ENCODE data around the gene PGAP3. TPM values are rescaled to one million over a fixed set of nuclear protein-coding genes. Genes with fewer than 3 reads are reported as not detected.
A peak's percentile ranks its signal among the peaks of the same experiment; 100 is the strongest.
"Not testable (repeated sequence)": the region's sequence is repeated elsewhere in the genome, so short reads cannot be mapped to it uniquely, and the experiment has no call there.

PGAP3 gene
- total RNA-seq, 4 donors from 2014 or later: 4.6 to 24.8 (median 19.5) TPM

DNA sequence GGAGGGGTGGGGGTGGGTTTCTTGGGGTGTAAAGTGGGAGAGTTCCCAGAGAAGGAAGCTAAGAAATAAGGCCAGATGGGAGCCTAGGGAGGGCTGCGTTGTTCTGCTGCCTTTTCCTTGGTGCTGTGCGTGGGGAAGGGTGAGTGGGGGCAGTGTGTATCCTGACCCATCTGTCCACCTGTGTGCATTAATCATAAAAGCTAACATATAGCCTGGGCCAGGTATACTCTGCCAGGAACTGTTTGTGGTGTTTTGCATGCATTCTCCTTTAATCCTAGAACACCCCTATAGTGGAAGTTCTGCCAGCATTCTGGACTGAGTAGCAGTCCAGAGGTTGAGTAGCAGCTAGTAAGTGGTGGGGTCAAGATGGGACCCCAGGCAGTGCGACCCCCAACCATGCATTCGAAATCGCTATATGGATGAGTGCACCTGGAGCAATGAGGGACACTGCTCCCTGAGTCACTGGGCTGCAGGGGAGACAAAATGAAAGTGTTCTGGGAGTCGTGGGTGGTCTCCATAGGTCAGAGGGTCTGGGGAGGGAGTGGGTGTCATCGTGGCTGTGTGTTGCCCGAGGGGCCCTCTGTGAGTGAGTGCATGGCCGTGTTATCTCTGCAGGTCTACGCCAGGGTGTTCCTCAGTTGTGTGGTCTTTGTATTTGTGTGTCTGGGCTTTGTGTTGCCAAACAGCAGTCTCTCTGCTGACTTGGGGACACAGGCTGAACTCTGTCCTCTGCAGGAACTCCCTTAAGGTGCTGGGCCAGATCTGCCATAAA lies 13.3 kb upstream of the PGAP3 start:
- peak overlapping the region; percentile 61 to 86 for H3K4me3 ChIP-seq
- peak overlapping the region in 1 of 2 donors; percentile 81 for H3K27ac ChIP-seq
- H3K27me3 ChIP-seq: no peaks in the 10 kb centered on the region
- H3K36me3 ChIP-seq: no peaks in the 10 kb centered on the region
- intact Hi-C loops (cut with DNase I; ENCODE audit: low total_unique reads): no loop called here
- DNase-seq: no peak
- TF ChIP-seq, protein P1, sequence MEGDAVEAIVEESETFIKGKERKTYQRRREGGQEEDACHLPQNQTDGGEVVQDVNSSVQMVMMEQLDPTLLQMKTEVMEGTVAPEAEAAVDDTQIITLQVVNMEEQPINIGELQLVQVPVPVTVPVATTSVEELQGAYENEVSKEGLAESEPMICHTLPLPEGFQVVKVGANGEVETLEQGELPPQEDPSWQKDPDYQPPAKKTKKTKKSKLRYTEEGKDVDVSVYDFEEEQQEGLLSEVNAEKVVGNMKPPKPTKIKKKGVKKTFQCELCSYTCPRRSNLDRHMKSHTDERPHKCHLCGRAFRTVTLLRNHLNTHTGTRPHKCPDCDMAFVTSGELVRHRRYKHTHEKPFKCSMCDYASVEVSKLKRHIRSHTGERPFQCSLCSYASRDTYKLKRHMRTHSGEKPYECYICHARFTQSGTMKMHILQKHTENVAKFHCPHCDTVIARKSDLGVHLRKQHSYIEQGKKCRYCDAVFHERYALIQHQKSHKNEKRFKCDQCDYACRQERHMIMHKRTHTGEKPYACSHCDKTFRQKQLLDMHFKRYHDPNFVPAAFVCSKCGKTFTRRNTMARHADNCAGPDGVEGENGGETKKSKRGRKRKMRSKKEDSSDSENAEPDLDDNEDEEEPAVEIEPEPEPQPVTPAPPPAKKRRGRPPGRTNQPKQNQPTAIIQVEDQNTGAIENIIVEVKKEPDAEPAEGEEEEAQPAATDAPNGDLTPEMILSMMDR (IDR thresholded peaks at IDR 0.05): no peak
- TF ChIP-seq POLR2A (IDR thresholded peaks at IDR 0.05): no peak
- no peaks in the 10 kb centered on the region for H3K4me1 ChIP-seq
- no peaks in the 10 kb centered on the region for H3K9me3 ChIP-seq

DNA sequence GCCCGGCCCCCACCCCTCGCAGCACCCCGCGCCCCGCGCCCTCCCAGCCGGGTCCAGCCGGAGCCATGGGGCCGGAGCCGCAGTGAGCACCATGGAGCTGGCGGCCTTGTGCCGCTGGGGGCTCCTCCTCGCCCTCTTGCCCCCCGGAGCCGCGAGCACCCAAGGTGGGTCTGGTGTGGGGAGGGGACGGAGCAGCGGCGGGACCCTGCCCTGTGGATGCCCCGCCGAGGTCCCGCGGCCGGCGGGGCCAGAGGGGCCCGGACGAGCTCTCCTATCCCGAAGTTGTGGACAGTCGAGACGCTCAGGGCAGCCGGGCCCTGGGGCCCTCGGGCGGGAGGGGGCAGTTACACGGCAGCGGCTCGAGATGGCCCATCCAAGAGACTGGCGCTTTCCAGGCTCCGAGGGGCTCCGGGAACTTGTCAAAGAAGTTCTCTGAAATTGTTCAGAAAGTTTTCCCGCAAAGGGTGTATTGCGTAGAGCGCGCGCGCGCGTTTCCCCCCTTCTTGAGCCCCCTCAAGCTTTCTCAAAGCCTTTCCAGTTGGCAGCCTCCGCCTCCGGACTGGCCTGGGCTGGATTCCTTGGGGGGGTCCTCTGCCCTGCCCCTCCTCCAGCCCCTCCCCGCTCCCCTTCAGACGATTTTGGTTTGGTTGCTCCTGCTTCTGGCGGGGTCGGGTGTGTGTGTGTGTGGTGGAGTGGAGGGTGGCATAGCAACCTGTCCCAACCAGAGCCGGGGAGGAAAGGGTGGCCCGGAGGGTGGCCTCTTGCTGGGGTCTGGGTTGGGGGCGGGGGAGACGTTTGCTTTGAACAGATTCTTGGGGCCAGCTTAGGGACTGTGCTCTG lies 12.5 kb upstream of the PGAP3 start:
- Histone ChIP-seq H3K27ac (peak overlapping the region; percentile 75 to 81), H3K4me3 (peak overlapping the region; percentile 61 to 86), H3K36me3 (no peaks in the 10 kb centered on the region), H3K9me3 (no peaks in the 10 kb centered on the region), H3K27me3 (no peaks in the 10 kb centered on the region), H3K4me1 (no peaks in the 10 kb centered on the region)
- TF ChIP-seq POLR2A (IDR thresholded peaks at IDR 0.05): no peak
- TF ChIP-seq, protein P1 (IDR thresholded peaks at IDR 0.05): no peak
- intact Hi-C loops (cut with DNase I; ENCODE audit: low total_unique reads): no loop called here
- peak in 1 of 2 donors; percentile 34 for DNase-seq

DNA sequence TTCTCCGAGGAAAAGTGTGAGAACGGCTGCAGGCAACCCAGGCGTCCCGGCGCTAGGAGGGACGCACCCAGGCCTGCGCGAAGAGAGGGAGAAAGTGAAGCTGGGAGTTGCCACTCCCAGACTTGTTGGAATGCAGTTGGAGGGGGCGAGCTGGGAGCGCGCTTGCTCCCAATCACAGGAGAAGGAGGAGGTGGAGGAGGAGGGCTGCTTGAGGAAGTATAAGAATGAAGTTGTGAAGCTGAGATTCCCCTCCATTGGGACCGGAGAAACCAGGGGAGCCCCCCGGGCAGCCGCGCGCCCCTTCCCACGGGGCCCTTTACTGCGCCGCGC lies 11.9 kb upstream of the PGAP3 start, which contains the start of gene ERBB2:
Gene ERBB2 (plus strand): TSS at position 247 of the 330 bp plus-strand sequence. CDS start 175 bp downstream, outside the sequence.
- H3K36me3 ChIP-seq: no peaks in the 10 kb centered on the region
- peak within 1 kb of the TSS; percentile 61 to 86 for H3K4me3 ChIP-seq
- DNase-seq: peak; percentile 72 to 75
- no peaks in the 10 kb centered on the region for H3K4me1 ChIP-seq
- H3K27me3 ChIP-seq: no peaks in the 10 kb centered on the region
- intact Hi-C loops (cut with DNase I; ENCODE audit: low total_unique reads): no loop called here
- peak within 1 kb of the TSS; percentile 75 to 81 for H3K27ac ChIP-seq
- peak; percentile 17 to 55 for TF ChIP-seq POLR2A (IDR thresholded peaks at IDR 0.05)
- TF ChIP-seq, protein P1 (IDR thresholded peaks at IDR 0.05): no peak
- H3K9me3 ChIP-seq: no peaks in the 10 kb centered on the region

DNA sequence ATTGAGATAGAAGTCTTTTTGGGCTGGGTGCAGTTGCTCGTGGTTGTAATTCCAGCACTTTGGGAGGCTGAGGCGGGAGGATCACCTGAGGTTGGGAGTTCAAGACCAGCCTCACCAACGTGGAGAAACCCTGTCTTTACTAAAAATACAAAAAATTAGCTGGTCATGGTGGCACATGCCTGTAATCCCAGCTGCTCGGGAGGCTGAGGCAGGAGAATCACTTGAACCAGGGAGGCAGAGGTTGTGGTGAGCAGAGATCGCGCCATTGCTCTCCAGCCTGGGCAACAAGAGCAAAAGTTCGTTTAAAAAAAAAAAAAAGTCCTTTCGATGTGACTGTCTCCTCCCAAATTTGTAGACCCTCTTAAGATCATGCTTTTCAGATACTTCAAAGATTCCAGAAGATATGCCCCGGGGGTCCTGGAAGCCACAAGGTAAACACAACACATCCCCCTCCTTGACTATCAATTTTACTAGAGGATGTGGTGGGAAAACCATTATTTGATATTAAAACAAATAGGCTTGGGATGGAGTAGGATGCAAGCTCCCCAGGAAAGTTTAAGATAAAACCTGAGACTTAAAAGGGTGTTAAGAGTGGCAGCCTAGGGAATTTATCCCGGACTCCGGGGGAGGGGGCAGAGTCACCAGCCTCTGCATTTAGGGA lies 11.4 kb upstream of the PGAP3 start:
- H3K9me3 ChIP-seq; H3K4me1 ChIP-seq; H3K36me3 ChIP-seq; DNase-seq; H3K27me3 ChIP-seq; intact Hi-C loops (cut with DNase I; ENCODE audit: low total_unique reads): not testable (repeated sequence)
- peak overlapping the region; percentile 75 to 81 for H3K27ac ChIP-seq
- H3K4me3 ChIP-seq: peak overlapping the region; percentile 61 to 86

DNA sequence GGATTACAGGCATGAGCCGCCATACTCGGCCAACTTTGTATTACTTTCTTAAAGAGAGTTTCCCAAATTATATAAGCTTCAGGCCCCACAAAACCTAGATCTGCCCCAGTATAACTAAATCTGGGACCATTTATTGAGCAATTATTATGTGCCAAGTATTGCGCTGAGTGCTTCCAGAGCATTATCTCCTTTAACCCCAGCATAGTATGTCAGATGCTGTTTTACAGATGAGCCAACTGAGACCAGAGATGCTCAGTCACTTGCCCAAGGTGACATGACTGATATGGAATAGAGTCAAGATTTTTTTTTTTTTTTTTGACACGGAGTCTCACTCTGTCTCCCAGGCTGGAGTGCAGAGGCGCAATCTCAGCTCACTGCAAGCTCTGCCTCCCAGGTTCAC lies 10.1 kb upstream of the PGAP3 start:
- no peaks in the 10 kb centered on the region for H3K4me1 ChIP-seq
- TF ChIP-seq POLR2A (IDR thresholded peaks at IDR 0.05): no peak
- TF ChIP-seq, protein P1 (IDR thresholded peaks at IDR 0.05): no peak
- H3K9me3 ChIP-seq: no peaks in the 10 kb centered on the region
- DNase-seq: no peak
- H3K27me3 ChIP-seq: no peaks in the 10 kb centered on the region
- no peak overlapping the region for H3K27ac ChIP-seq
- H3K4me3 ChIP-seq: no peak overlapping the region
- intact Hi-C loops (cut with DNase I; ENCODE audit: low total_unique reads): no loop called here
- H3K36me3 ChIP-seq: no peaks in the 10 kb centered on the region

Measured in uterus (tissue), 4 donors.